Smooth muscle cell (in vitro differentiated cells): ENCODE results near the gene BCS1L. TPM values are rescaled to one million over a fixed set of nuclear protein-coding genes. Genes with fewer than 3 reads are reported as not detected.
"Not testable (repeated sequence)": the region's sequence is repeated elsewhere in the genome, so short reads cannot be mapped to it uniquely, and the experiment has no call there.

Source experiments
- DNase-seq: peaks from one replicate; lab custom pipeline; 2025; ENCODE audit not compliant: unreplicated experiment; lab: John Stamatoyannopoulos, UW
- H2AFZ ChIP-seq: fragments of 200-600 bp; sonication (generic); 2 replicates; pipeline ENCODE4 v1.6.0; 2016; ENCODE audit warnings: antibody characterized with exemption, low read depth, mild to moderate bottlenecking
- H3F3A ChIP-seq: fragments of 200-600 bp; sonication (generic); 2 replicates; pipeline ENCODE4 v1.6.0; 2017; ENCODE audit warnings: antibody characterized with exemption, low read depth
- H3K27ac ChIP-seq: fragments of 200-600 bp; sonication (generic); 2 replicates; pipeline ENCODE4 v1.5.1; 2016; ENCODE audit warnings: low read depth, mild to moderate bottlenecking
- H3K27me3 ChIP-seq: fragments of 200-600 bp; sonication (generic); 2 replicates; pipeline ENCODE4 v1.6.1; 2016; ENCODE audit warnings: low read depth, mild to moderate bottlenecking
- H3K36me3 ChIP-seq: fragments of 200-600 bp; sonication (generic); 2 replicates; pipeline ENCODE4 v1.5.1; 2016; ENCODE audit warnings: low read depth
- H3K4me1 ChIP-seq: fragments of 200-600 bp; sonication (generic); 2 replicates; pipeline ENCODE4 v1.5.1; 2016; ENCODE audit warnings: low read depth
- H3K4me2 ChIP-seq: fragments of 200-600 bp; sonication (generic); 2 replicates; pipeline ENCODE4 v1.6.0; 2016; ENCODE audit warnings: mild to moderate bottlenecking
- H3K4me3 ChIP-seq: fragments of 200-600 bp; sonication (generic); 2 replicates; pipeline ENCODE4 v1.5.1; 2016; ENCODE audit warnings: mild to moderate bottlenecking
- H3K79me2 ChIP-seq: fragments of 200-600 bp; sonication (generic); 2 replicates; pipeline ENCODE4 v1.6.0; 2016; ENCODE audit warnings: low read depth, mild to moderate bottlenecking
- H3K9ac ChIP-seq: fragments of 200-600 bp; sonication (generic); 2 replicates; pipeline ENCODE4 v1.6.0; 2016; ENCODE audit warnings: low read depth
- H3K9me3 ChIP-seq: fragments of 200-600 bp; sonication (generic); replicated peaks from 2 replicates; pipeline ENCODE4 v1.5.1; 2016; ENCODE audit warnings: low read depth
- H4K20me1 ChIP-seq: fragments of 200-600 bp; sonication (generic); 2 replicates; pipeline ENCODE4 v1.6.0; 2016; ENCODE audit warnings: low read depth
- CTCF ChIP-seq: fragments of 200-600 bp; sonication (generic); IDR thresholded peaks from 2 replicates; pipeline ENCODE4 v1.5.1; 2017; ENCODE audit warnings: borderline replicate concordance, mild to moderate bottlenecking, antibody characterized with exemption; ENCODE audit not compliant: insufficient read depth, poor library complexity, severe bottlenecking
- WGBS: methylation state at CpG from one replicate; pipeline ENCODE4 v1.1.7; 2016; ENCODE audit warnings: low lambda C conversion rate; 5-methylcytosine and 5-hydroxymethylcytosine counted together
- polyA plus RNA-seq: library from polyadenylated mRNA; unstranded; fragments of >200 nt; fragmentation: Nextera tagmentation; extraction: Ambion mirVana; gene quantifications from 2 replicates; pipeline ENCODE4 v1.2.1, GENCODE V29; 2016
- total RNA-seq: library from RNA; depleted of rRNA; stranded (reverse); fragments of >200 nt; gene quantifications from 2 replicates; pipeline ENCODE4 v1.2.3, GENCODE V29; 2014

Gene BCS1L
- total and polyA plus RNA-seq, 2 experiments from 2014 or later, result 23.8 to 39.5 TPM

GRCh38 chr2:218687400-218688060 lies 28.0 kb downstream of the BCS1L start:
- H3K9me3 ChIP-seq, H3F3A ChIP-seq, DNase-seq, H3K36me3 ChIP-seq, H3K27me3 ChIP-seq, H3K79me2 ChIP-seq, H3K9ac ChIP-seq, H3K4me1 ChIP-seq, H3K4me2 ChIP-seq, H2AFZ ChIP-seq, H4K20me1 ChIP-seq, H3K4me3 ChIP-seq, H3K27ac ChIP-seq: not testable (repeated sequence)
- WGBS, result 29% methylated on average over 5 of the region's 5 CpGs
- TF ChIP-seq CTCF, result peak; percentile 68

GRCh38 chr2:218691234-218691633 lies 31.8 kb downstream of the BCS1L start:
- H3K27me3 ChIP-seq, result no peaks in the 10 kb centered on the region
- no peaks in the 10 kb centered on the region for H3K9me3 ChIP-seq
- H3K79me2 ChIP-seq, result no peaks in the 10 kb centered on the region
- H3K36me3 ChIP-seq, result peaks cover 4% of the 10 kb centered on the region
- H3K9ac ChIP-seq, result no peak overlapping the region
- H3F3A ChIP-seq, result no peaks in the 10 kb centered on the region
- no peak for TF ChIP-seq CTCF
- no peak for DNase-seq
- H3K4me3 ChIP-seq, result no peak overlapping the region
- peaks cover 3% of the 10 kb centered on the region for H4K20me1 ChIP-seq
- H3K4me2 ChIP-seq, result no peak overlapping the region
- H2AFZ ChIP-seq, result no peak overlapping the region
- H3K4me1 ChIP-seq, result peaks cover 8% of the 10 kb centered on the region
- H3K27ac ChIP-seq, result no peak overlapping the region

- H3K79me2 ChIP-seq, result no peaks in the 10 kb centered on the region
- H2AFZ ChIP-seq, result no peak overlapping the region
- 95% methylated on average over 3 of the region's 3 CpGs for WGBS
- H4K20me1 ChIP-seq, result no peaks in the 10 kb centered on the region
- no peak overlapping the region for H3K4me2 ChIP-seq
- H3K4me3 ChIP-seq, result no peak overlapping the region
- H3K4me1 ChIP-seq, result peaks cover 8% of the 10 kb centered on the region
- H3K27ac ChIP-seq, result no peak overlapping the region
- TF ChIP-seq CTCF, result no peak
- no peaks in the 10 kb centered on the region for H3K27me3 ChIP-seq
- DNase-seq, result no peak
- H3F3A ChIP-seq, result no peaks in the 10 kb centered on the region
- H3K9me3 ChIP-seq, result no peaks in the 10 kb centered on the region
- no peak overlapping the region for H3K9ac ChIP-seq
- peaks cover 4% of the 10 kb centered on the region for H3K36me3 ChIP-seq
Observed at GRCh38 chr2:218694405-218695145, 35.1 kb downstream of the BCS1L start.

GRCh38 chr2:218698885-218699284 lies 39.4 kb downstream of the BCS1L start:
- no peaks in the 10 kb centered on the region for H4K20me1 ChIP-seq
- WGBS, result over 99% methylated on average over 8 of the region's 8 CpGs
- no peak for DNase-seq
- H3K9me3 ChIP-seq, result no peaks in the 10 kb centered on the region
- no peak overlapping the region for H2AFZ ChIP-seq
- H3K4me3 ChIP-seq, result no peak overlapping the region
- TF ChIP-seq CTCF, result no peak
- H3F3A ChIP-seq, result no peaks in the 10 kb centered on the region
- H3K79me2 ChIP-seq, result no peaks in the 10 kb centered on the region
- no peaks in the 10 kb centered on the region for H3K36me3 ChIP-seq
- H3K27me3 ChIP-seq, result no peaks in the 10 kb centered on the region
- no peak overlapping the region for H3K9ac ChIP-seq
- H3K27ac ChIP-seq, result no peak overlapping the region
- H3K4me1 ChIP-seq, result peaks cover 4% of the 10 kb centered on the region
- no peak overlapping the region for H3K4me2 ChIP-seq
